Neural progenitor cell (in vitro differentiated cells): ENCODE measurements around the gene HMX2.

Source experiments
- CTCF ChIP-seq: fragments of 200-600 bp; sonication (generic); IDR thresholded peaks from 2 replicates; pipeline ENCODE4 v1.5.1; 2017; ENCODE audit warnings: antibody characterized with exemption, mild to moderate bottlenecking
- EZH2 ChIP-seq: fragments of 200-600 bp; sonication (generic); IDR thresholded peaks from 2 replicates; pipeline ENCODE4 v1.6.1; 2017; ENCODE audit warnings: antibody characterized with exemption, mild to moderate bottlenecking, moderate library complexity
- EZH2phosphoT487 ChIP-seq: fragments of 200-600 bp; sonication (generic); IDR thresholded peaks from 2 replicates; pipeline ENCODE4 v1.6.1; 2017; ENCODE audit warnings: antibody characterized with exemption

- no peak for TF ChIP-seq CTCF
- TF ChIP-seq EZH2, result no peak
- no peak for TF ChIP-seq EZH2phosphoT487
Measured at GRCh38 chr10:123170961-123171360, 23.0 kb downstream of the HMX2 start.
